OCI-LY7 (cell line): ENCODE results near the gene ZDHHC4. TPM values are rescaled to one million over a fixed set of nuclear protein-coding genes. Genes with fewer than 3 reads are reported as not detected.

Experiments used
- BruUV-seq: library from RNA; stranded (reverse); fragments of 400-500 nt; replicated peaks from 2 replicates; lab custom pipeline; 2021; lab: Mats Ljungman, UMichigan
- CTCF ChIA-PET: fragments of 300-600 bp; sonication (Branson Sonifier 250); formaldehyde crosslinking; loops from one replicate; lab custom pipeline; 2022; ENCODE audit warnings: antibody characterized with exemption; ENCODE audit not compliant: unreplicated experiment; lab: Charles Lee
- POLR2A ChIA-PET: fragments of 300-600 bp; sonication (Branson Sonifier 250); formaldehyde crosslinking; loops from one replicate; lab custom pipeline; 2022; ENCODE audit warnings: antibody characterized with exemption; lab: Charles Lee
- DNase-seq: peaks from one replicate; pipeline ENCODE4 v3.0.0-alpha.2; 2015; ENCODE audit warnings: low spot score
- H2AFZ ChIP-seq: fragments of 200-600 bp; sonication (generic), shearing (Covaris generic); 2 replicates; pipeline ENCODE4 v1.6.1; 2014; ENCODE audit warnings: mild to moderate bottlenecking, antibody characterized with exemption, low read length, moderate library complexity
- H3K27ac ChIP-seq: fragments of 200-600 bp; sonication (generic); 2 replicates; pipeline ENCODE4 v1.5.1; 2014; ENCODE audit warnings: mixed run types, low read depth, mild to moderate bottlenecking, moderate library complexity, low read length, inconsistent platforms; ENCODE audit not compliant: poor library complexity, severe bottlenecking
- H3K36me3 ChIP-seq: fragments of 200-600 bp; sonication (generic); 2 replicates; pipeline ENCODE4 v1.6.1; 2014; ENCODE audit warnings: mild to moderate bottlenecking, antibody characterized with exemption, low read length, moderate library complexity, mixed read lengths; ENCODE audit not compliant: insufficient read depth
- H3K4me1 ChIP-seq: fragments of 200-600 bp; sonication (generic); 2 replicates; pipeline ENCODE4 v1.5.1; 2014; ENCODE audit warnings: mild to moderate bottlenecking, low read length; ENCODE audit not compliant: insufficient read depth, poor library complexity, severe bottlenecking
- H3K4me2 ChIP-seq: fragments of 200-600 bp; sonication (generic); 2 replicates; pipeline ENCODE4 v1.6.1; 2014; ENCODE audit warnings: mild to moderate bottlenecking, low read length
- H3K4me3 ChIP-seq: fragments of 200-600 bp; sonication (generic); 2 replicates; pipeline ENCODE4 v1.5.1; 2014; ENCODE audit warnings: mild to moderate bottlenecking, low read depth, low read length; ENCODE audit not compliant: poor library complexity, severe bottlenecking
- H3K79me2 ChIP-seq: fragments of 200-600 bp; sonication (generic); 2 replicates; pipeline ENCODE4 v1.6.1; 2016; ENCODE audit warnings: low read depth, mild to moderate bottlenecking, low read length, moderate library complexity, mixed read lengths; ENCODE audit not compliant: insufficient read depth
- H3K9me2 ChIP-seq: fragments of 200-600 bp; sonication (generic); 2 replicates; pipeline ENCODE4 v1.6.1; 2016; ENCODE audit warnings: mild to moderate bottlenecking, low read length, mixed read lengths; ENCODE audit not compliant: insufficient read depth
- H3K9me3 ChIP-seq: fragments of 200-600 bp; sonication (generic); 2 replicates; pipeline ENCODE4 v1.6.1; 2014; ENCODE audit warnings: mild to moderate bottlenecking, mixed run types, low read length, mixed read lengths
- H4K20me1 ChIP-seq: fragments of 200-600 bp; sonication (generic); 2 replicates; pipeline ENCODE4 v1.6.1; 2014; ENCODE audit warnings: mild to moderate bottlenecking, antibody characterized with exemption, low read length, moderate library complexity, mixed read lengths; ENCODE audit not compliant: insufficient read depth
- EZH2phosphoT487 ChIP-seq: fragments of 200-600 bp; sonication (generic); IDR thresholded peaks from 2 replicates; pipeline ENCODE4 v1.6.1; 2018; ENCODE audit warnings: low read depth, borderline replicate concordance, mild to moderate bottlenecking, mixed run types, antibody characterized with exemption, low read length, moderate library complexity, mixed read lengths
- intact Hi-C: fragments of 100-400 bp; cut with micrococcal nuclease; formaldehyde crosslinking; loops from one replicate; pipeline ENCODE4 v1.10.0; 2022; ENCODE audit not compliant: unreplicated experiment
- total RNA-seq, 2 experiments: library from RNA; depleted of rRNA in 1 of 2; stranded (reverse); fragments of >200 nt in 1 of 2; shearing (Covaris generic) in 1 of 2; gene quantifications; 2 replicates each; pipeline ENCODE4 v1.2.3, GENCODE V29; 2014 to 2022
- TF ChIP-seq, protein P1 (sequence below): fragments of 200-600 bp; sonication (generic); conservative IDR thresholded peaks from 2 replicates; pipeline ENCODE4 v1.5.1; 2014; ENCODE audit warnings: mild to moderate bottlenecking, antibody characterized with exemption, low read length, moderate library complexity, mixed read lengths

Gene ZDHHC4
- total RNA-seq, 2 experiments from 2014 or later, result 76.4 to 92.7 TPM

GRCh38 chr7:6546498-6547251, 30.6 kb upstream of the ZDHHC4 start:
- Histone ChIP-seq H3K4me1 (no peaks in the 10 kb centered on the region), H3K27ac (no peak overlapping the region), H3K9me3 (no peaks in the 10 kb centered on the region), H4K20me1 (no peaks in the 10 kb centered on the region), H3K9me2 (no peaks in the 10 kb centered on the region), H3K4me2 (no peak overlapping the region), H3K36me3 (no peaks in the 10 kb centered on the region), H3K4me3 (no peak overlapping the region), H2AFZ (no peak overlapping the region), H3K79me2 (no peaks in the 10 kb centered on the region)
- ChIA-PET POLR2A (interaction anchor here (0.5 to 0.8 kb wide), 4 partner anchors 12 to 268 kb away, joined by 3 to 5 read pairs (median 4); no protein-coding TSS in a partner anchor), CTCF (no interaction called here)
- BruUV-seq, result no TSS peak
- intact Hi-C loops, result no loop called here
- TF ChIP-seq, protein P1, sequence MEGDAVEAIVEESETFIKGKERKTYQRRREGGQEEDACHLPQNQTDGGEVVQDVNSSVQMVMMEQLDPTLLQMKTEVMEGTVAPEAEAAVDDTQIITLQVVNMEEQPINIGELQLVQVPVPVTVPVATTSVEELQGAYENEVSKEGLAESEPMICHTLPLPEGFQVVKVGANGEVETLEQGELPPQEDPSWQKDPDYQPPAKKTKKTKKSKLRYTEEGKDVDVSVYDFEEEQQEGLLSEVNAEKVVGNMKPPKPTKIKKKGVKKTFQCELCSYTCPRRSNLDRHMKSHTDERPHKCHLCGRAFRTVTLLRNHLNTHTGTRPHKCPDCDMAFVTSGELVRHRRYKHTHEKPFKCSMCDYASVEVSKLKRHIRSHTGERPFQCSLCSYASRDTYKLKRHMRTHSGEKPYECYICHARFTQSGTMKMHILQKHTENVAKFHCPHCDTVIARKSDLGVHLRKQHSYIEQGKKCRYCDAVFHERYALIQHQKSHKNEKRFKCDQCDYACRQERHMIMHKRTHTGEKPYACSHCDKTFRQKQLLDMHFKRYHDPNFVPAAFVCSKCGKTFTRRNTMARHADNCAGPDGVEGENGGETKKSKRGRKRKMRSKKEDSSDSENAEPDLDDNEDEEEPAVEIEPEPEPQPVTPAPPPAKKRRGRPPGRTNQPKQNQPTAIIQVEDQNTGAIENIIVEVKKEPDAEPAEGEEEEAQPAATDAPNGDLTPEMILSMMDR, result no peak
- TF ChIP-seq EZH2phosphoT487, result no peak
- no peak for DNase-seq

- TF ChIP-seq, protein P1, result no peak
- TF ChIP-seq EZH2phosphoT487, result no peak
- Histone ChIP-seq H3K4me2 (no peak overlapping the region), H3K27ac (no peak overlapping the region), H4K20me1 (no peaks in the 10 kb centered on the region), H3K79me2 (no peaks in the 10 kb centered on the region), H3K4me1 (no peaks in the 10 kb centered on the region), H3K36me3 (no peaks in the 10 kb centered on the region), H3K4me3 (no peak overlapping the region), H2AFZ (no peak overlapping the region), H3K9me3 (no peaks in the 10 kb centered on the region), H3K9me2 (no peaks in the 10 kb centered on the region)
- BruUV-seq, result no TSS peak
- ChIA-PET CTCF (no interaction called here), POLR2A (interaction anchor here (0.5 to 0.6 kb wide), 2 partner anchors 99 to 267 kb away, joined by 3 read pairs; no protein-coding TSS in a partner anchor)
- DNase-seq, result no peak
- intact Hi-C loops, result no loop called here
Observed at GRCh38 chr7:6547400-6547799, 29.9 kb upstream of the ZDHHC4 start.

- CTCF ChIA-PET, result no interaction called here
- no peak for DNase-seq
- no TSS peak for BruUV-seq
- Histone ChIP-seq H2AFZ (no peak within 1 kb of the TSS), H3K9me3 (no peaks in the 10 kb centered on the region), H4K20me1 (no peaks in the 10 kb centered on the region), H3K4me3 (no peak within 1 kb of the TSS), H3K4me2 (no peak within 1 kb of the TSS), H3K9me2 (no peaks in the 10 kb centered on the region), H3K27ac (no peak within 1 kb of the TSS), H3K79me2 (no peaks in the 10 kb centered on the region), H3K36me3 (no peaks in the 10 kb centered on the region), H3K4me1 (no peaks in the 10 kb centered on the region)
- TF ChIP-seq EZH2phosphoT487, result no peak
- TF ChIP-seq, protein P1, result no peak
- intact Hi-C loops, result no loop called here
- POLR2A ChIA-PET, result interaction anchor here (0.8 kb wide), 1 partner anchor 69 kb away, joined by 6 read pairs; no protein-coding TSS in a partner anchor
Observed at GRCh38 chr7:6551016-6551511, 26.2 kb upstream of the ZDHHC4 start, which contains the start of gene GRID2IP. Gene GRID2IP (minus strand): TSS chr7:6551461. CDS start chr7:6551436, 25 bp downstream.
